ENCODE data around the gene ARHGAP8. TPM values are rescaled to one million over a fixed set of nuclear protein-coding genes. Genes with fewer than 3 reads are reported as not detected.

The ARHGAP8 gene
- polyA plus RNA-seq, 2 of the 4 experiments (the other 2 are of a cell fraction) = 1.2 to 3.8 TPM

DNA sequence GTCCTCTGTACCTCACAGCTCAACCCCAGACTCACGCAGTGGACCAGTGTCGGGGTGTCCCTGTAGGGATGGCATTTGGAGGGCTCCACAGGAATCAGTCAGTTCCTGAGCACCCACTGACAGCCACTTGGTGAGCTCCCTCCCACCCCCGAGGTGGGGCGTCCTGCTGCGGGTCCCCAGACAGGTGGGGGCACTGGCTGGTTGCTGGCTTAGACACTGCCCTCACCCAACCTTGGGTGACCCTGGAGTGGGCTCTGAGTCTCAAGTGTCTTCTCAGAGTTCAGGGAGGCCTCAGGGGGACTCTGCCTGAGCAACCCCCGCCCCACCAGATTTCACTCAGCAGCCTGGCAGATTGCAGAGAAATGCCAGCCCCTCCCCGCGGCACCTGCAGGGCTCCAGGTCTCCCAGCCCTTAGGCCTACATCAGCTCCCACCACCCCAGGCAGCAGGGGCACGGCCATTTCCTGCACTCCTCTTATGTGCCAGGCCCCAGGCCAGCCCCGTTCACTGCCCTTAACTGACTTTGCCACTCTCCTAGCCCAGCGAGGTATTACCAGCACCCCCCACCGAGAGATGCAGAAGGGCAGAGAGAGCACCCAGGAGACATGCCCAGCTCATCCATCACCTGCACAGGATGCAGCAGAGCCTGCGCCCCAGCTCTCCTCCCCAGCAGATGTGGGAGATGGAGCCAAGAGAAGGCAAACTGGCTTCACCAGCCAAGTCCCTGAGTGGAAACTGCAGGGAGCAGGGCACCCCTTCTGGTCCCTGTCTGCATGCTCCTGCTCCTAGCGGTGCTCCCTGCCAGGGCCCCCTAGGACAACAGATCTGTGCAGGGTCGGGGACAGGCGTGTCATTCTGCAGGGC lies 48.0 kb upstream of the ARHGAP8 start (continued):
- TF ChIP-seq CBX8 (IDR thresholded peaks at IDR 0.05) (no peak), GATA3 (IDR thresholded peaks at IDR 0.05; ENCODE audit: borderline replicate concordance) (no peak), POLR2AphosphoS2 (conservative IDR thresholded peaks at IDR 0.05; ENCODE audit: low read length) (no peak)

DNA sequence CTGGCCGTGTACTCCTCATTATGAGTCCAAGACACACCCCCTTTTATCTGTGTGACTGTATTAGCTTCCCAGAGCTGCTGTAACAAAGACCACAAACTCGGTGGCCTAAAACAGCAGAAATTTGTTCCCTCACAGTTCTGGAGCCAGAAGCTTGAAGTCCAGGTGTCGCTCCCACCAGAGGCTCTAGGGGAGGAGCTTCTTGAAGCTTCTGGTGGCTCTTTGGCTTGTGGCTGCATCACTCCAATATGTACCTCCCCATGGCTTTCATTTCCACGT lies 47.4 kb upstream of the ARHGAP8 start:
- no peak for TF ChIP-seq BHLHE40 (IDR thresholded peaks at IDR 0.05; ENCODE audit: low read depth, low read length)
- TF ChIP-seq MYC (IDR thresholded peaks at IDR 0.05; ENCODE audit: borderline replicate concordance, low read length) = no peak
- ChIA-PET POLR2A (no interaction called here), CTCF (interaction anchor here (1.2 to 3.6 kb wide), 3 partner anchors 20 to 558 kb away, joined by 4 to 27 read pairs (median 4); no protein-coding TSS in a partner anchor)
- DNase-seq (ENCODE audit: low read depth in 1 of 2, low spot score in 1 of 2) = no peak
- no peak for FAIRE-seq
- ATAC-seq = no peak
- Histone ChIP-seq H3K9me3 (no peaks in the 10 kb centered on the region), H3K4me1 (peaks cover 17% of the 10 kb centered on the region), H3K4me2 (no peak overlapping the region), H3K27ac (no peak overlapping the region), H3K4me3 (no peak overlapping the region)
- WGBS (ENCODE audit: missing lambda C conversion rate) = 91% methylated on average over 4 of the region's 4 CpGs

GRCh38 chr22:44706488-44706887 lies 45.9 kb upstream of the ARHGAP8 start:
- DNase-seq (ENCODE audit: low read depth in 1 of 2, low spot score in 1 of 2) = no peak
- FAIRE-seq = no peak
- Histone ChIP-seq H3K4me1 (peaks cover 21% of the 10 kb centered on the region), H3K4me3 (no peak overlapping the region), H3K4me2 (no peak overlapping the region), H3K9me3 (no peaks in the 10 kb centered on the region), H3K27ac (no peak overlapping the region)
- ATAC-seq = no peak
- TF ChIP-seq PHF8 (IDR thresholded peaks at IDR 0.05; ENCODE audit: borderline replicate concordance, low read depth) (no peak), RCOR1 (IDR thresholded peaks at IDR 0.05; ENCODE audit: low read depth, low read length) (no peak), NR3C1 (IDR thresholded peaks at IDR 0.05) (no peak), JUNB (IDR thresholded peaks at IDR 0.05) (no peak)
- WGBS (ENCODE audit: missing lambda C conversion rate) = 93% methylated on average over 8 of the region's 8 CpGs
- ChIA-PET CTCF (interaction anchor here (1.0 kb wide), 3 partner anchors 9 to 29 kb away, joined by 4 read pairs; no protein-coding TSS in a partner anchor), POLR2A (no interaction called here)

DNA sequence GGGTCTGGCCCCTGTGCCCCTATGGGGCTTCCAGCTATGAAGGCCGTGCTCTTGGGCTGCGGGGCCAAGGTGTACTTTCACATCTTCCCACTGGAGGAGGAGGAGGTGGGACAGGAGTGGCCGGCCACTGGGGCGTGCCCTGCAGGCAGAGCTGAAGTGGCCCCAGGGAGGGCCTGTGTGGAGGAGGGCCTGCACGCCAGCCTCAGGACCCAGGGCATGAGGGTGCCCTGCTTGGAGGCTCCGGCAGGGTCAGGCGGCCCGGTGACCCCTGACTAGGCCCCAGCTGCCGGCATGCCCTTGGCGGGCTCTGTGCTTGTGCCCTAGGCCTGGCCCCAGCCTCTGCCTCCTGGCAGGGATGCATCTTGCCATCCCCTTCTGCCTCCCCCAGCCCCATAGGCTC lies 45.2 kb upstream of the ARHGAP8 start:
- H3K4me2 ChIP-seq = no peak overlapping the region
- H3K9me3 ChIP-seq = no peaks in the 10 kb centered on the region
- 100% methylated on average over 3 of the region's 10 CpGs for WGBS (ENCODE audit: missing lambda C conversion rate)
- ATAC-seq (no peak), DNase-seq (ENCODE audit: low read depth in 1 of 2, low spot score in 1 of 2) (no peak), FAIRE-seq (no peak)
- H3K4me3 ChIP-seq = no peak overlapping the region
- TF ChIP-seq USF2 (IDR thresholded peaks at IDR 0.05) = no peak
- TF ChIP-seq HES2 (IDR thresholded peaks at IDR 0.05) = no peak
- TF ChIP-seq MAX (IDR thresholded peaks at IDR 0.05) = no peak
- TF ChIP-seq HOXA7 (CRISPR knock-in tag; IDR thresholded peaks at IDR 0.05) = no peak
- TF ChIP-seq ZFP36 (IDR thresholded peaks at IDR 0.05; ENCODE audit: borderline replicate concordance, partially characterized antibody) = no peak
- TF ChIP-seq TP53 (CRISPR knock-in tag; IDR thresholded peaks at IDR 0.05) = no peak
- no peak for TF ChIP-seq BCL3 (IDR thresholded peaks at IDR 0.05)
- no peak for TF ChIP-seq EHF (CRISPR knock-in tag; IDR thresholded peaks at IDR 0.05)
- no peak for TF ChIP-seq HDAC2 (IDR thresholded peaks at IDR 0.05)
- no peak for TF ChIP-seq GATA3 (IDR thresholded peaks at IDR 0.05; ENCODE audit: borderline replicate concordance)
- CTCF ChIA-PET = interaction anchor here (0.9 to 1.0 kb wide), 4 partner anchors 9 to 28 kb away, joined by 3 to 4 read pairs (median 4); no protein-coding TSS in a partner anchor
- H3K4me1 ChIP-seq = peaks cover 18% of the 10 kb centered on the region
- H3K27ac ChIP-seq = peak overlapping the region in 1 of 2 experiments; percentile 61; a peak in 2 of 6 replicates
- POLR2A ChIA-PET = no interaction called here

Data from A549 (cell line).